HepG2 (cell line): ENCODE measurements around the gene EPB41L1. TPM values are rescaled to one million over a fixed set of nuclear protein-coding genes. Genes with fewer than 3 reads are reported as not detected.

ENCODE experiments used
- ATAC-seq: fragments of 200-7000 bp; cut with Tn5 transposase; 3 replicates; pipeline ENCODE4 v1.9.1; 2020; ENCODE audit warnings: mild to moderate bottlenecking, moderate library complexity
- BruUV-seq: library from RNA; stranded (reverse); fragments of 400-500 nt; replicated peaks from 2 replicates; lab custom pipeline; 2021; lab: Mats Ljungman, UMichigan
- CTCF ChIA-PET: fragments of 300-600 bp; formaldehyde crosslinking; extraction: SDS; loops from one replicate; lab custom pipeline; 2021; ENCODE audit warnings: low total read pairs, inconsistent platforms, low intra/inter-chr PET ratio; lab: Yijun Ruan, JAX
- POLR2A ChIA-PET: fragments of 350-600 bp; sonication (Branson Sonifier 250); formaldehyde crosslinking; loops from one replicate; lab custom pipeline; 2020; ENCODE audit warnings: antibody characterized with exemption, inconsistent platforms; lab: Yijun Ruan, JAX
- DNase-seq: peaks from one replicate; pipeline ENCODE4 v3.0.0-alpha.2; 2015; ENCODE audit warnings: low spot score
- FAIRE-seq: peaks from 3 replicates; lab custom pipeline; 2011; peaks lifted over from hg19 to GRCh38; lab: Jason Lieb, UNC
- H2AFZ ChIP-seq: one replicate; pipeline ENCODE4 v1.6.1; 2011; ENCODE audit warnings: low read length, inconsistent platforms
- H3K27ac ChIP-seq: fragments of 300-600 bp; 3 replicates; pipeline ENCODE4 v1.8.0; 2011; ENCODE audit warnings: mixed run types, mild to moderate bottlenecking, mixed read lengths, low read length, inconsistent platforms; ENCODE audit not compliant: insufficient read depth; ENCODE audit errors: extremely low read length
- H3K27me3 ChIP-seq, 2 experiments: fragments of 200-600 bp in 1 of 2; 2 replicates in 1 of 2; 3 replicates in 1 of 2; pipeline versions ENCODE4 v1.6.0 to v1.8.0; 2011; ENCODE audit warnings: low read length in 2 of 2, mild to moderate bottlenecking in 2 of 2, moderate library complexity in 2 of 2, inconsistent platforms in 1 of 2; ENCODE audit not compliant: insufficient read depth in 2 of 2, control insufficient read depth in 1 of 2
- H3K36me3 ChIP-seq, 2 experiments: fragments of 200-600 bp in 1 of 2; replicated peaks in 1 of 2; 2 replicates in 1 of 2; 3 replicates in 1 of 2; pipeline versions ENCODE4 v1.5.1 to v1.8.0; 2011; ENCODE audit warnings: low read length in 2 of 2, inconsistent platforms in 1 of 2; ENCODE audit not compliant: insufficient read depth in 2 of 2, control insufficient read depth in 1 of 2
- H3K4me1 ChIP-seq: 2 replicates; pipeline ENCODE4 v1.5.1; 2012; ENCODE audit warnings: low read length, inconsistent platforms; ENCODE audit not compliant: insufficient read depth
- H3K4me2 ChIP-seq: 2 replicates; pipeline ENCODE4 v1.6.0; 2011; ENCODE audit warnings: low read depth, low read length, inconsistent platforms
- H3K4me3 ChIP-seq, 3 experiments: fragments of 200-600 bp in 1 of 3; sonication (generic), shearing (Covaris generic) in 1 of 3; replicated peaks in 1 of 3; 2 replicates each; pipeline ENCODE4 v1.5.1; 2011 to 2016; ENCODE audit warnings: low read length in 3 of 3, inconsistent platforms in 2 of 3, low read depth in 2 of 3, mild to moderate bottlenecking in 2 of 3, control low read depth in 1 of 3, mixed read lengths in 1 of 3; ENCODE audit not compliant: insufficient read depth in 1 of 3
- H3K79me2 ChIP-seq: one replicate; pipeline ENCODE4 v1.6.1; 2011; ENCODE audit warnings: low read length, inconsistent platforms; ENCODE audit not compliant: insufficient read depth
- H3K9ac ChIP-seq: 2 replicates; pipeline ENCODE4 v1.6.0; 2011; ENCODE audit warnings: mild to moderate bottlenecking, low read depth, low read length, inconsistent platforms; ENCODE audit not compliant: insufficient read depth
- H3K9me3 ChIP-seq: 2 replicates; pipeline ENCODE4 v1.5.1; 2012; ENCODE audit warnings: mild to moderate bottlenecking, low read length
- H4K20me1 ChIP-seq: 2 replicates; pipeline ENCODE4 v1.6.0; 2011; ENCODE audit warnings: inconsistent platforms, mild to moderate bottlenecking, low read length, moderate library complexity; ENCODE audit not compliant: insufficient read depth
- CEBPB ChIP-seq: IDR thresholded peaks from 2 replicates; pipeline ENCODE4 v1.6.1; 2011; ENCODE audit warnings: low read depth, low read length, improper control_type of control experiment, borderline replicate concordance
- HES4 ChIP-seq: sonication (generic); formaldehyde crosslinking; IDR thresholded peaks from 2 replicates; pipeline ENCODE4 v1.9.0; 2021; ENCODE audit warnings: mild to moderate bottlenecking, missing genetic modification reagents, borderline replicate concordance
- MATR3 ChIP-seq: sonication (generic); formaldehyde crosslinking; IDR thresholded peaks from 2 replicates; pipeline ENCODE4 v1.4.0; 2020; ENCODE audit warnings: missing genetic modification reagents
- RXRB ChIP-seq: IDR thresholded peaks from 2 replicates; pipeline ENCODE4 v1.6.1; 2016; ENCODE audit warnings: borderline replicate concordance, missing genetic modification reagents, missing compliant biosample characterization
- SNAPC2 ChIP-seq: sonication (generic); formaldehyde crosslinking; IDR thresholded peaks from 2 replicates; pipeline ENCODE4 v1.8.1; 2022; ENCODE audit warnings: mild to moderate bottlenecking, missing genetic modification reagents
- SPEN ChIP-seq: sonication (generic); formaldehyde crosslinking; IDR thresholded peaks from 2 replicates; pipeline ENCODE4 v1.5.1; 2020; ENCODE audit warnings: low read depth, mild to moderate bottlenecking, missing genetic modification reagents
- ZNF207 ChIP-seq: fragments of 450-650 bp; IDR thresholded peaks from 2 replicates; pipeline ENCODE4 v1.6.1; 2016; ENCODE audit warnings: antibody characterized with exemption, borderline replicate concordance
- ZNF788 ChIP-seq: sonication (generic); formaldehyde crosslinking; IDR thresholded peaks from 2 replicates; pipeline ENCODE4 v1.5.0; 2020; ENCODE audit warnings: mild to moderate bottlenecking, missing genetic modification reagents, borderline replicate concordance
- in situ Hi-C: cut with HindIII; loops from 2 replicates; pipeline ENCODE4 v1.10.0; 2017; ENCODE audit warnings: low pct_unique_long_range_greater_than_20kb; ENCODE audit not compliant: extremely low pct_ligation_motif_present
- intact Hi-C: fragments of 100-400 bp; cut with micrococcal nuclease; formaldehyde crosslinking; loops from one replicate; pipeline ENCODE4 v1.10.0; 2022; ENCODE audit not compliant: unreplicated experiment
- polyA plus RNA-seq, 8 experiments: library from polyadenylated mRNA; depleted of rRNA in 3 of 8; stranded (reverse) in 7 of 8; unstranded in 1 of 8; fragments of >200 nt; fragmentation: Illumina TruSeq in 4 of 8; extraction: Trizol in 4 of 8; gene quantifications; 2 replicates each; pipeline versions ENCODE4 v1.2.1 to v1.2.3, GENCODE V29; 2011 to 2016; ENCODE audit warnings: low read depth in 4 of 8, missing spikeins in 1 of 8, mixed read lengths in 1 of 8; ENCODE audit not compliant: insufficient read depth in 1 of 8
- total RNA-seq, 5 experiments: library from RNA; depleted of rRNA; stranded (reverse); fragments of >200 nt; fragmentation: Illumina TruSeq; extraction: Trizol; gene quantifications; 2 replicates each; pipeline ENCODE4 v1.2.3, GENCODE V29; 2016; ENCODE audit warnings: low read depth in 1 of 5
- TF ChIP-seq, protein P1 (sequence below), 2 experiments: sonication (generic) in 1 of 2; formaldehyde crosslinking in 1 of 2; IDR thresholded peaks; 2 replicates each; pipeline versions ENCODE4 v1.4.0 to v1.6.1; 2018 to 2020; ENCODE audit warnings: missing genetic modification reagents in 2 of 2, borderline replicate concordance in 1 of 2, low read depth in 1 of 2, mild to moderate bottlenecking in 1 of 2, missing biosample characterization in 1 of 2

The EPB41L1 gene
- total and polyA plus RNA-seq, 2 of the 13 experiments (the other 11 are each of a cell fraction or from before 2014, with no cell fraction given) = 16.7 to 39.0 TPM

DNA sequence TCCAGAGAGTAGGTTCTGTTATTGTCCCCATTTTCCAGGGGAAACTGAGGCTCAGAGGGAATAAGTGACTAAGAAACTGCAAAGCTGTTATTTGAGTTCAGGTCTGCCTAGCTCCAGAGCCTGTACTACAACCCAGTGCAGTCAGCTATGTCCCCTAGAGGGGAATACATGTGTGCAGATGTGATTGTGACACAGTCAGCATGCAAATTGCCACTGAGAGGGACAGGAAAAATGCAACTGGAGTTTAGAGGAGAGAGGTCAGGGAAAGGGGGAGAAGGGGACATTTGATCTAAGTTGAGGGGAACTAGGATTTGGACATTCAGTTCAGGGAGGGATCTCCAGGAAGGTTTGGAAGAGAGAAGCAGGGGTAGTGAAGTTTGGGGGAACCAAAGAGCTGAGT lies 38.6 kb upstream of the EPB41L1 start:
- H3K9ac ChIP-seq = no peak overlapping the region
- no peaks in the 10 kb centered on the region for H4K20me1 ChIP-seq
- CTCF ChIA-PET = no interaction called here
- TF ChIP-seq MATR3 (CRISPR knock-in tag) = no peak
- no peak for TF ChIP-seq ZNF788 (CRISPR knock-in tag)
- TF ChIP-seq SNAPC2 (CRISPR knock-in tag) = no peak
- TF ChIP-seq ZNF207 = 0 out of 2 replicates have a peak, but pooled peaks have one; percentile 31
- no peak for TF ChIP-seq HES4 (CRISPR knock-in tag)
- no peak for TF ChIP-seq SPEN (CRISPR knock-in tag)
- no peak for TF ChIP-seq RXRB (CRISPR knock-in tag)
- TF ChIP-seq CEBPB = peak; percentile 14; the same call in 1 of the 2 replicates
- TF ChIP-seq, protein P1, sequence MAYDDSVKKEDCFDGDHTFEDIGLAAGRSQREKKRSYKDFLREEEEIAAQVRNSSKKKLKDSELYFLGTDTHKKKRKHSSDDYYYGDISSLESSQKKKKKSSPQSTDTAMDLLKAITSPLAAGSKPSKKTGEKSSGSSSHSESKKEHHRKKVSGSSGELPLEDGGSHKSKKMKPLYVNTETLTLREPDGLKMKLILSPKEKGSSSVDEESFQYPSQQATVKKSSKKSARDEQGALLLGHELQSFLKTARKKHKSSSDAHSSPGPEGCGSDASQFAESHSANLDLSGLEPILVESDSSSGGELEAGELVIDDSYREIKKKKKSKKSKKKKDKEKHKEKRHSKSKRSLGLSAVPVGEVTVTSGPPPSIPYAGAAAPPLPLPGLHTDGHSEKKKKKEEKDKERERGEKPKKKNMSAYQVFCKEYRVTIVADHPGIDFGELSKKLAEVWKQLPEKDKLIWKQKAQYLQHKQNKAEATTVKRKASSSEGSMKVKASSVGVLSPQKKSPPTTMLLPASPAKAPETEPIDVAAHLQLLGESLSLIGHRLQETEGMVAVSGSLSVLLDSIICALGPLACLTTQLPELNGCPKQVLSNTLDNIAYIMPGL (CRISPR knock-in tag; IDR thresholded peaks at IDR 0.05; ENCODE audit: borderline replicate concordance in 1 of 2, low read depth in 1 of 2) = no peak
- TF ChIP-seq, all 625 proteins: peak for 2
- no peak overlapping the region for H2AFZ ChIP-seq
- H3K79me2 ChIP-seq = no peaks in the 10 kb centered on the region
- no peak for DNase-seq
- no peak overlapping the region for H3K4me2 ChIP-seq
- in situ Hi-C loops (no loop called here), intact Hi-C loops (no loop called here)
- no peaks in the 10 kb centered on the region for H3K36me3 ChIP-seq
- H3K4me3 ChIP-seq = no peak overlapping the region
- no TSS peak for BruUV-seq
- no peak for FAIRE-seq
- peaks cover 5 to 29% of the 10 kb centered on the region in 2 experiments; a peak in 4 of 5 replicates for H3K27me3 ChIP-seq
- no peaks in the 10 kb centered on the region for H3K4me1 ChIP-seq
- H3K9me3 ChIP-seq = no peaks in the 10 kb centered on the region
- ATAC-seq = no peak
- H3K27ac ChIP-seq = no peak overlapping the region
- POLR2A ChIA-PET = no interaction called here
